Activated CD8-positive, alpha-beta memory T cell treated with anti-CD3 and anti-CD28 coated beads, Interleukin-2, amount 50 U/mL, for 1 hour (primary cell): ENCODE measurements around the gene SRGN.

Experiments used
- DNase-seq: peaks from one replicate; pipeline ENCODE4 v3.0.0-alpha.2; 2020; ENCODE audit errors: extremely low read depth

The SRGN gene

GRCh38 chr10:69061305-69062161 lies 26.4 kb upstream of the SRGN start:
- DNase-seq, result no peak

- DNase-seq, result no peak
Observed at GRCh38 chr10:69062901-69063300, 25.0 kb upstream of the SRGN start.

GRCh38 chr10:69064762-69065328 lies 23.1 kb upstream of the SRGN start:
- DNase-seq, result no peak

GRCh38 chr10:69065406-69066361 lies 22.2 kb upstream of the SRGN start:
- DNase-seq, result no peak

GRCh38 chr10:69067189-69067588 lies 20.7 kb upstream of the SRGN start:
- no peak for DNase-seq

- DNase-seq, result no peak
Observed at GRCh38 chr10:69068549-69068948, 19.4 kb upstream of the SRGN start.

GRCh38 chr10:69069090-69070042 lies 18.5 kb upstream of the SRGN start:
- no peak for DNase-seq

GRCh38 chr10:69070951-69071350 lies 17.0 kb upstream of the SRGN start:
- no peak for DNase-seq

- no peak for DNase-seq
Observed at GRCh38 chr10:69071610-69072009, 16.3 kb upstream of the SRGN start.

GRCh38 chr10:69073026-69073425 lies 14.9 kb upstream of the SRGN start:
- DNase-seq, result no peak

- DNase-seq, result no peak
Observed at GRCh38 chr10:69073736-69074364, 14.1 kb upstream of the SRGN start.

- DNase-seq, result no peak
Observed at GRCh38 chr10:69074532-69074931, 13.4 kb upstream of the SRGN start.

GRCh38 chr10:69075431-69075830 lies 12.5 kb upstream of the SRGN start:
- no peak for DNase-seq

- DNase-seq, result no peak
Observed at GRCh38 chr10:69078311-69078710, 9.6 kb upstream of the SRGN start.

GRCh38 chr10:69080226-69080625 lies 7.7 kb upstream of the SRGN start:
- no peak for DNase-seq

GRCh38 chr10:69086001-69086509 lies 1.8 kb upstream of the SRGN start:
- no peak for DNase-seq

- no peak for DNase-seq
Observed at GRCh38 chr10:69088471-69088769, 517 bp downstream of the SRGN start.

- peak; percentile 50 for DNase-seq
Observed at GRCh38 chr10:69088801-69089501, 1.0 kb downstream of the SRGN start.

- DNase-seq, result peak; percentile 78
Observed at GRCh38 chr10:69089638-69090599, 2.0 kb downstream of the SRGN start.
